ENCODE results near the gene SOX13.

DNA sequence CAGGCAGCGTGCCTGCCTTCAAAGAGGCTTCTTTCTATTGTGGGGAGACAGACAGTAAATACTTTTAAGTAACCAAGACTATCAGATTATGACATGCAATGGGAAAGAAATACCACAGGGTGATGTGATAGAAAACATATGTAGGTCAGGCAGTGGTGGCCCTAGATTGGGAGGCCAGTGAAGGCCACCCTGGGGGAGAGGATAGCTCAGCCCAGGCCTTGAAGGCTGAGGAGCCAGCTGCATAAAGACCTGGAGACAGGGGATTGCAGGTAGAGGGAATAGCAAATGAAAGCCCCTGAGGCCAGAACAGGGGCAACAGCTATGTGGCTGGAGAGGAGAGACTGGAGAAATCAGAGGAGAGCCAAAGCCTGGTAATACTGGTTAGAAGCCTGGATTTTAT lies 4.0 kb downstream of the SOX13 start:
- TF ChIP-seq, protein P1, sequence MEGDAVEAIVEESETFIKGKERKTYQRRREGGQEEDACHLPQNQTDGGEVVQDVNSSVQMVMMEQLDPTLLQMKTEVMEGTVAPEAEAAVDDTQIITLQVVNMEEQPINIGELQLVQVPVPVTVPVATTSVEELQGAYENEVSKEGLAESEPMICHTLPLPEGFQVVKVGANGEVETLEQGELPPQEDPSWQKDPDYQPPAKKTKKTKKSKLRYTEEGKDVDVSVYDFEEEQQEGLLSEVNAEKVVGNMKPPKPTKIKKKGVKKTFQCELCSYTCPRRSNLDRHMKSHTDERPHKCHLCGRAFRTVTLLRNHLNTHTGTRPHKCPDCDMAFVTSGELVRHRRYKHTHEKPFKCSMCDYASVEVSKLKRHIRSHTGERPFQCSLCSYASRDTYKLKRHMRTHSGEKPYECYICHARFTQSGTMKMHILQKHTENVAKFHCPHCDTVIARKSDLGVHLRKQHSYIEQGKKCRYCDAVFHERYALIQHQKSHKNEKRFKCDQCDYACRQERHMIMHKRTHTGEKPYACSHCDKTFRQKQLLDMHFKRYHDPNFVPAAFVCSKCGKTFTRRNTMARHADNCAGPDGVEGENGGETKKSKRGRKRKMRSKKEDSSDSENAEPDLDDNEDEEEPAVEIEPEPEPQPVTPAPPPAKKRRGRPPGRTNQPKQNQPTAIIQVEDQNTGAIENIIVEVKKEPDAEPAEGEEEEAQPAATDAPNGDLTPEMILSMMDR (IDR thresholded peaks at IDR 0.05): no peak
- no peak for TF ChIP-seq POLR2A (IDR thresholded peaks at IDR 0.05)
- TF ChIP-seq POLR2AphosphoS5 (IDR thresholded peaks at IDR 0.05): no peak
- TF ChIP-seq EP300 (IDR thresholded peaks at IDR 0.05): no peak
